HepG2 (cell line): ENCODE measurements around the gene L3MBTL1. TPM values are rescaled to one million over a fixed set of nuclear protein-coding genes. Genes with fewer than 3 reads are reported as not detected.

Source experiments
- CEBPB ChIP-seq: IDR thresholded peaks from 2 replicates; pipeline ENCODE4 v1.6.1; 2011; ENCODE audit warnings: low read depth, low read length, improper control_type of control experiment, borderline replicate concordance
- DNMT1 ChIP-seq: sonication (generic); formaldehyde crosslinking; IDR thresholded peaks from 2 replicates; pipeline ENCODE4 v1.5.1; 2020; ENCODE audit warnings: mild to moderate bottlenecking, missing genetic modification reagents
- GLI4 ChIP-seq: sonication (generic); formaldehyde crosslinking; IDR thresholded peaks from 2 replicates; pipeline ENCODE4 v1.5.1; 2020; ENCODE audit warnings: missing genetic modification reagents, mild to moderate bottlenecking, moderate library complexity, borderline replicate concordance
- GTF2F1 ChIP-seq: fragments of 150-350 bp; IDR thresholded peaks from 2 replicates; pipeline ENCODE4 v1.6.1; 2014; ENCODE audit warnings: low read length
- HNF4G ChIP-seq, 2 experiments: sonication (generic) in 1 of 2; formaldehyde crosslinking in 1 of 2; IDR thresholded peaks; 2 replicates each; pipeline versions ENCODE4 v1.4.0 to v1.6.1; 2011 to 2020; ENCODE audit warnings: borderline replicate concordance in 2 of 2, low read depth in 2 of 2, mild to moderate bottlenecking in 2 of 2, low read length in 1 of 2, missing genetic modification reagents in 1 of 2, moderate library complexity in 1 of 2
- HOXA9 ChIP-seq: sonication (generic); formaldehyde crosslinking; IDR thresholded peaks from 2 replicates; pipeline ENCODE4 v1.8.1; 2022; ENCODE audit warnings: missing genetic modification reagents, mild to moderate bottlenecking, moderate library complexity, borderline replicate concordance
- JARID2 ChIP-seq: sonication (generic); formaldehyde crosslinking; IDR thresholded peaks from 2 replicates; pipeline ENCODE4 v1.8.1; 2023; ENCODE audit warnings: missing genetic modification reagents, inconsistent platforms; ENCODE audit not compliant: insufficient replicate concordance
- KDM5B ChIP-seq: sonication (generic); formaldehyde crosslinking; IDR thresholded peaks from 2 replicates; pipeline ENCODE4 v1.4.0; 2020; ENCODE audit warnings: missing genetic modification reagents, mild to moderate bottlenecking, borderline replicate concordance
- MLX ChIP-seq: IDR thresholded peaks from 2 replicates; pipeline ENCODE4 v1.6.1; 2016
- MXD4 ChIP-seq: IDR thresholded peaks from 2 replicates; pipeline ENCODE4 v1.6.1; 2016; ENCODE audit warnings: mild to moderate bottlenecking, missing biosample characterization, missing genetic modification reagents
- PPARG ChIP-seq: conservative IDR thresholded peaks from 2 replicates; pipeline ENCODE4 v1.6.1; 2016; ENCODE audit warnings: missing biosample characterization, missing genetic modification reagents
- RBM22 ChIP-seq: fragments of 200-400 bp; formaldehyde crosslinking; optimal IDR thresholded peaks from 2 replicates; pipeline ENCODE3; 2017; ENCODE audit warnings: mild to moderate bottlenecking, low read length, moderate library complexity
- SIN3B ChIP-seq: fragments of 150-350 bp; IDR thresholded peaks from 2 replicates; pipeline ENCODE4 v1.6.1; 2014; ENCODE audit warnings: low read length
- TSC22D2 ChIP-seq: sonication (generic); formaldehyde crosslinking; IDR thresholded peaks from 2 replicates; pipeline ENCODE4 v1.5.1; 2020; ENCODE audit warnings: missing genetic modification reagents, mild to moderate bottlenecking, borderline replicate concordance
- ZBTB20 ChIP-seq: sonication (generic); formaldehyde crosslinking; IDR thresholded peaks from 2 replicates; pipeline ENCODE4 v1.8.1; 2023; ENCODE audit warnings: missing genetic modification reagents, low read depth, mild to moderate bottlenecking, borderline replicate concordance
- ZNF605 ChIP-seq: sonication (generic); formaldehyde crosslinking; IDR thresholded peaks from 2 replicates; pipeline ENCODE4 v1.8.0; 2022; ENCODE audit warnings: mild to moderate bottlenecking, missing genetic modification reagents
- ZNF646 ChIP-seq: sonication (generic); formaldehyde crosslinking; IDR thresholded peaks from 2 replicates; pipeline ENCODE4 v1.9.0; 2021; ENCODE audit warnings: mild to moderate bottlenecking, missing genetic modification reagents
- polyA plus RNA-seq, 8 experiments: library from polyadenylated mRNA; depleted of rRNA in 3 of 8; stranded (reverse) in 7 of 8; unstranded in 1 of 8; fragments of >200 nt; fragmentation: Illumina TruSeq in 4 of 8; extraction: Trizol in 4 of 8; gene quantifications; 2 replicates each; pipeline versions ENCODE4 v1.2.1 to v1.2.3, GENCODE V29; 2011 to 2016; ENCODE audit warnings: low read depth in 4 of 8, missing spikeins in 1 of 8, mixed read lengths in 1 of 8; ENCODE audit not compliant: insufficient read depth in 1 of 8
- total RNA-seq, 5 experiments: library from RNA; depleted of rRNA; stranded (reverse); fragments of >200 nt; fragmentation: Illumina TruSeq; extraction: Trizol; gene quantifications; 2 replicates each; pipeline ENCODE4 v1.2.3, GENCODE V29; 2016; ENCODE audit warnings: low read depth in 1 of 5
- TF ChIP-seq, protein P1 (sequence below): IDR thresholded peaks from 2 replicates; pipeline ENCODE4 v1.4.0; 2020; ENCODE audit warnings: mild to moderate bottlenecking, missing genetic modification reagents

The L3MBTL1 gene
- total and polyA plus RNA-seq, 2 of the 13 experiments (the other 11 are each of a cell fraction or from before 2014, with no cell fraction given) = 9.0 to 17.8 TPM

- TF ChIP-seq ZNF646 (CRISPR knock-in tag) (no peak), JARID2 (CRISPR knock-in tag) (peak; percentile 59), GLI4 (CRISPR knock-in tag) (peak; percentile 98; the same call in 1 of the 2 replicates), MXD4 (CRISPR knock-in tag) (peak; percentile 98), DNMT1 (CRISPR knock-in tag) (0 out of 2 replicates have a peak, but pooled peaks have one; percentile 37), SIN3B (0 out of 2 replicates have a peak, but pooled peaks have one; percentile 21), ZNF605 (CRISPR knock-in tag) (peak; percentile 91), TSC22D2 (CRISPR knock-in tag) (0 out of 2 replicates have a peak, but pooled peaks have one; percentile 46), CEBPB (no peak), MLX (CRISPR knock-in tag) (peak; percentile 91), HOXA9 (no peak), RBM22 (no peak), GTF2F1 (no peak), PPARG (CRISPR knock-in tag) (peak; percentile 79), ZBTB20 (peak; percentile 96; the same call in 1 of the 2 replicates), HNF4G (IDR thresholded peaks at IDR 0.05; ENCODE audit: borderline replicate concordance, low read depth, low read length) (peak; percentile 73), HNF4G (CRISPR knock-in tag; IDR thresholded peaks at IDR 0.05; ENCODE audit: borderline replicate concordance, low read depth) (peak; percentile 92; the same call in 1 of the 2 replicates), KDM5B (CRISPR knock-in tag) (peak; percentile 99)
- TF ChIP-seq, protein P1, sequence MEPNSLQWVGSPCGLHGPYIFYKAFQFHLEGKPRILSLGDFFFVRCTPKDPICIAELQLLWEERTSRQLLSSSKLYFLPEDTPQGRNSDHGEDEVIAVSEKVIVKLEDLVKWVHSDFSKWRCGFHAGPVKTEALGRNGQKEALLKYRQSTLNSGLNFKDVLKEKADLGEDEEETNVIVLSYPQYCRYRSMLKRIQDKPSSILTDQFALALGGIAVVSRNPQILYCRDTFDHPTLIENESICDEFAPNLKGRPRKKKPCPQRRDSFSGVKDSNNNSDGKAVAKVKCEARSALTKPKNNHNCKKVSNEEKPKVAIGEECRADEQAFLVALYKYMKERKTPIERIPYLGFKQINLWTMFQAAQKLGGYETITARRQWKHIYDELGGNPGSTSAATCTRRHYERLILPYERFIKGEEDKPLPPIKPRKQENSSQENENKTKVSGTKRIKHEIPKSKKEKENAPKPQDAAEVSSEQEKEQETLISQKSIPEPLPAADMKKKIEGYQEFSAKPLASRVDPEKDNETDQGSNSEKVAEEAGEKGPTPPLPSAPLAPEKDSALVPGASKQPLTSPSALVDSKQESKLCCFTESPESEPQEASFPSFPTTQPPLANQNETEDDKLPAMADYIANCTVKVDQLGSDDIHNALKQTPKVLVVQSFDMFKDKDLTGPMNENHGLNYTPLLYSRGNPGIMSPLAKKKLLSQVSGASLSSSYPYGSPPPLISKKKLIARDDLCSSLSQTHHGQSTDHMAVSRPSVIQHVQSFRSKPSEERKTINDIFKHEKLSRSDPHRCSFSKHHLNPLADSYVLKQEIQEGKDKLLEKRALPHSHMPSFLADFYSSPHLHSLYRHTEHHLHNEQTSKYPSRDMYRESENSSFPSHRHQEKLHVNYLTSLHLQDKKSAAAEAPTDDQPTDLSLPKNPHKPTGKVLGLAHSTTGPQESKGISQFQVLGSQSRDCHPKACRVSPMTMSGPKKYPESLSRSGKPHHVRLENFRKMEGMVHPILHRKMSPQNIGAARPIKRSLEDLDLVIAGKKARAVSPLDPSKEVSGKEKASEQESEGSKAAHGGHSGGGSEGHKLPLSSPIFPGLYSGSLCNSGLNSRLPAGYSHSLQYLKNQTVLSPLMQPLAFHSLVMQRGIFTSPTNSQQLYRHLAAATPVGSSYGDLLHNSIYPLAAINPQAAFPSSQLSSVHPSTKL (CRISPR knock-in tag) = peak; percentile 92
Measured at GRCh38 chr20:43530321-43531090, 23.0 kb downstream of the L3MBTL1 start (continued).
